ENCODE measurements around the gene PCGF3. TPM values are rescaled to one million over a fixed set of nuclear protein-coding genes. Genes with fewer than 3 reads are reported as not detected.

The PCGF3 gene
- total and polyA plus RNA-seq, 9 of the 15 experiments (the other 6 are each of a cell fraction or from before 2014, with no cell fraction given) = 2.6 to 46.1 (median 20.3) TPM

DNA sequence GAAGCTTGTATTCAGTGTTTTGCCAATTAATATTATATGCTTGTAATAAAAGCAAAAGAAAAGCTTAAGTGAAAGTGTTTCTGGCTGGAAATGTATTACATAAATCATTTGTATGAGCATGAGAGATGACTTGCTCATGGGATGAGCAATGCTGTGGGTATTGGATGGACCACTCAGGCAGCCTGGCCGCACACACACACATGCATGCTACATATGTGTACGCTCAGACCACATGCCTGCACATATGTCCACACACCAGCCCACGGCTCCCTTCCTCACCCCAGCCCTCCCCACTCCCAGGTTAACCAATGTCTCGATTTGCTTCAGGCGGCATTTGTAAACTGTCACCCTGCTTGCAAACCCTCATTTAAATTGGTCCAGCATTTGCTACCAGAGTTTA lies 64.4 kb downstream of the PCGF3 start:
- ChIA-PET CTCF (ENCODE audit: low intra/inter-chr PET ratio) (no interaction called here), POLR2A (interaction anchor here (1.0 to 2.4 kb wide), 2 partner anchors 12 to 236 kb away, joined by 3 to 11 read pairs; no protein-coding TSS in a partner anchor)
- no peak overlapping the region for H3K4me2 ChIP-seq (ENCODE audit: insufficient read depth, low read length)
- H2AFZ ChIP-seq (ENCODE audit: low read depth, low read length) = no peak overlapping the region
- no peak overlapping the region for H3K9ac ChIP-seq (ENCODE audit: insufficient read depth in 1 of 2, low read depth in 2 of 2, low read length in 2 of 2)
- FAIRE-seq (no peak), DNase-seq (ENCODE audit: extremely low read depth in 1 of 4, low spot score in 3 of 4) (no peak), ATAC-seq (no peak)
- in situ Hi-C loops (cut with MboI) (no loop called here), intact Hi-C loops (cut with micrococcal nuclease) (no loop called here)
- no peak for TF ChIP-seq ZBTB12 (CRISPR knock-in tag; IDR thresholded peaks at IDR 0.05)
- TF ChIP-seq ZNF124 (CRISPR knock-in tag; IDR thresholded peaks at IDR 0.05) = no peak
- TF ChIP-seq ETV6 (IDR thresholded peaks at IDR 0.05; ENCODE audit: borderline replicate concordance in 1 of 2, low read depth in 2 of 2, low read length in 1 of 2) = no peak
- no peak for TF ChIP-seq ETV6 (CRISPR knock-in tag; IDR thresholded peaks at IDR 0.05; ENCODE audit: borderline replicate concordance)
- TF ChIP-seq ZNF79 (CRISPR knock-in tag; IDR thresholded peaks at IDR 0.05; ENCODE audit: low read depth) = no peak
- no peaks in the 10 kb centered on the region for H3K9me1 ChIP-seq (ENCODE audit: control insufficient read depth, insufficient read depth, low read length)
- H3K27ac ChIP-seq (ENCODE audit: extremely low read depth, low read depth, low read length) = no peak overlapping the region
- H3K36me3 ChIP-seq (ENCODE audit: control insufficient read depth, insufficient read depth, low read length) = peaks cover 85% of the 10 kb centered on the region
- no peak overlapping the region for H3K4me3 ChIP-seq
- peaks cover 7% of the 10 kb centered on the region; the same call in 1 of the 2 replicates for H3K9me3 ChIP-seq (replicated peaks; ENCODE audit: control insufficient read depth, insufficient read depth, low read depth, low read length)
- WGBS (ENCODE audit: insufficient coverage, low coverage, missing lambda C conversion rate) = 96% methylated on average over 5 of the region's 5 CpGs
- H3K79me2 ChIP-seq (ENCODE audit: control insufficient read depth, insufficient read depth, low read length) = peaks cover 58% of the 10 kb centered on the region
- peaks cover 0 to 28% of the 10 kb centered on the region in 2 experiments; a peak in 3 of 5 replicates for H3K4me1 ChIP-seq (replicated peaks in 1 of 2; ENCODE audit: control insufficient read depth in 2 of 2, insufficient read depth in 2 of 2, low read length in 2 of 2)
- H4K20me1 ChIP-seq (replicated peaks; ENCODE audit: control insufficient read depth, insufficient read depth, low read length) = peaks cover 4% of the 10 kb centered on the region; the same call in 1 of the 2 replicates
- BruUV-seq (replicated peaks) = no TSS peak
- no peaks in the 10 kb centered on the region for H3K27me3 ChIP-seq (ENCODE audit: control insufficient read depth in 2 of 2, insufficient read depth in 2 of 2, low read length in 2 of 2)

Measured in K562 (cell line).